GM19328 (cell line): ENCODE data around the gene ASB4.
"Not testable (repeated sequence)": the region's sequence is repeated elsewhere in the genome, so short reads cannot be mapped to it uniquely, and the experiment has no call there.

Experiments used
- ATAC-seq: cut with Tn5 transposase; IDR thresholded peaks from one replicate; pipeline ENCODE4 v1.9.1; 2021; ENCODE audit warnings: mild to moderate bottlenecking, moderate library complexity; ENCODE audit not compliant: unreplicated experiment

ASB4 gene, protein sequence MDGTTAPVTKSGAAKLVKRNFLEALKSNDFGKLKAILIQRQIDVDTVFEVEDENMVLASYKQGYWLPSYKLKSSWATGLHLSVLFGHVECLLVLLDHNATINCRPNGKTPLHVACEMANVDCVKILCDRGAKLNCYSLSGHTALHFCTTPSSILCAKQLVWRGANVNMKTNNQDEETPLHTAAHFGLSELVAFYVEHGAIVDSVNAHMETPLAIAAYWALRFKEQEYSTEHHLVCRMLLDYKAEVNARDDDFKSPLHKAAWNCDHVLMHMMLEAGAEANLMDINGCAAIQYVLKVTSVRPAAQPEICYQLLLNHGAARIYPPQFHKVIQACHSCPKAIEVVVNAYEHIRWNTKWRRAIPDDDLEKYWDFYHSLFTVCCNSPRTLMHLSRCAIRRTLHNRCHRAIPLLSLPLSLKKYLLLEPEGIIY

GRCh38 chr7:95485391-95486123 is at the start of gene ASB4:
Gene ASB4 (plus strand): TSS chr7:95485943. CDS start chr7:95485972, 29 bp downstream.
- no peak for ATAC-seq

GRCh38 chr7:95436407-95436806 is 49.3 kb upstream of the ASB4 start:
- ATAC-seq, result no peak

GRCh38 chr7:95440394-95441038 is 45.2 kb upstream of the ASB4 start:
- ATAC-seq, result no peak

- ATAC-seq, result no peak
Observed at GRCh38 chr7:95441042-95441823, 44.5 kb upstream of the ASB4 start.

DNA sequence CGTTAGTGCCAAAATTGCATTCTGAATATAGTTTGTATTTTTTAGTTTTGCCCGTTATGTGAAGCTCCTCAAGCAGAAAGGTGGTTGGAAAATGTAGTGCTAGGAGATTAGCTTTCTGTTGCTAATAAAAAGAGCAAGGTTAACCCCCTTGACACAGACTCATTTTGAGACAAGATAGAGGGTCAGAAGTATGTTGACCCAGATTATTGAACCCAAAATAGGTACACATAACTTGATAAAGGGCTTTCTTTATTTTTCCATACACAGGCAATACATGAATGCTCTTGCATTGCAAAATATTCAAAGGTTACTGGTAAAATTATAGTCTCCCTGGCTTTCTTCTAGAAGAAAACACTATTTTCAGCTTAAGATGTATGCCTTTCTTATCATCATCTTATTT is 40.9 kb upstream of the ASB4 start:
- ATAC-seq, result no peak

GRCh38 chr7:95446618-95447017 is 39.1 kb upstream of the ASB4 start:
- ATAC-seq, result no peak

- peak; percentile 48 for ATAC-seq
Observed at GRCh38 chr7:95454438-95455045, 31.2 kb upstream of the ASB4 start.

DNA sequence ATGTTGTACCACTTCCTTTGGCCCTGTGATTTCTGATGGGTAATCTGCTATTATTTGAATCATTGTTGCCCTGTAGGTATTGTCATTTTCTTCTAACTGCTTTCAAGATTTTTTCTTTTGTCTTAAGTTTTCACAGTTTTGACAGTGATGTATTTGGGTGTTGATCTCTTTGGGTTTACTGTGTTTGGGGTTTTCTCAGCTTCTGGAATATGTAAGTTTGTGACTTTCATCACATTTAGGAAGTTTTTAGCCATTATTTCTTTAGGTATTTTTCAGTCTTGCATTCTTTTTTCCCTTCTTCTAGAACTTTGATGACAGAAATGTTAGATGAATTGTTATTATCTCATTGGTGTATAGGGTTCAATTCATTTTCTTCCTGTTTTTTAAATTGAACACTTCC is 27.8 kb upstream of the ASB4 start:
- ATAC-seq, result no peak

DNA sequence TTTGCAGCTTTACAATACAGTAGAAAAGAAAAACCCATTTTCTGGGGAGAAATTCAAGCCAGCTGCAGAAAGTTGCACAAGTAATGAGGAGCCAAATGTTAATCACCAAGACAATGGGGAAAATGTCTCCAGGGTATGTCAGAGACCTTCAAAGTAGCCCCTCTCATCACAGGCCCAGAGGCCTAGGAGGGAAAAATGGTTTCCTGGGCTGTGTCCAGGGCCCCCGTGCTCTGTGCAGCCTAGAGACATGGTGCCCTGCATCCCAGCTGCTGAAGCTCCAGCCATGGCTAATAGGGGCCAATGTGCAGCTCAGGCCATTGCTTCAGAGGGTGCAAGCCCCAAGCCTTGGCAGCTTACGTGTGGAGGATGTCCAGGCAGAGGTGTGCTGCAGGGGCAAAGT is 25.1 kb upstream of the ASB4 start:
- not testable (repeated sequence) for ATAC-seq

GRCh38 chr7:95467912-95468607 is 17.7 kb upstream of the ASB4 start:
- ATAC-seq, result no peak

- no peak for ATAC-seq
Observed at GRCh38 chr7:95469187-95469586, 16.6 kb upstream of the ASB4 start.

GRCh38 chr7:95469848-95470247 is 15.9 kb upstream of the ASB4 start:
- no peak for ATAC-seq

GRCh38 chr7:95470452-95470851 is 15.3 kb upstream of the ASB4 start:
- ATAC-seq, result peak; percentile 99

DNA sequence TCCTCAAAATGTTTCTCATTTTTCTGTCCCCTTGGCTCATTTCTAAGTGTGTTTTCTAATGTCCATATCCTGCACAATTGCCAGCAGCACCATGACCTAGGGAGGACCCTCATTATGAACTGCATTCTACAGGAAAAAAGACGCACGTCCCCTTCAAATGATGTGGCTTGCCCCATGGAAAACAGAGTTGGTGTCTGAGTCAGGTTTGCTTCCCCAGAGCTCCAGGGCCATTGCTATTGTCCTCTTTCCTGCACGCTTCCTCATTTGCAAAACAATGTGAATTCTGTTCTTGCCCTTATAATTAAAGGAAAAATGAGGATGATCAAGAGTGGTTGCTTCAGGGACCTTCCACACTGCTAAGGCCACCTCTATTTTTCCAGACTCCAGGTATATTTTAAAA is 14.7 kb upstream of the ASB4 start:
- ATAC-seq, result no peak

DNA sequence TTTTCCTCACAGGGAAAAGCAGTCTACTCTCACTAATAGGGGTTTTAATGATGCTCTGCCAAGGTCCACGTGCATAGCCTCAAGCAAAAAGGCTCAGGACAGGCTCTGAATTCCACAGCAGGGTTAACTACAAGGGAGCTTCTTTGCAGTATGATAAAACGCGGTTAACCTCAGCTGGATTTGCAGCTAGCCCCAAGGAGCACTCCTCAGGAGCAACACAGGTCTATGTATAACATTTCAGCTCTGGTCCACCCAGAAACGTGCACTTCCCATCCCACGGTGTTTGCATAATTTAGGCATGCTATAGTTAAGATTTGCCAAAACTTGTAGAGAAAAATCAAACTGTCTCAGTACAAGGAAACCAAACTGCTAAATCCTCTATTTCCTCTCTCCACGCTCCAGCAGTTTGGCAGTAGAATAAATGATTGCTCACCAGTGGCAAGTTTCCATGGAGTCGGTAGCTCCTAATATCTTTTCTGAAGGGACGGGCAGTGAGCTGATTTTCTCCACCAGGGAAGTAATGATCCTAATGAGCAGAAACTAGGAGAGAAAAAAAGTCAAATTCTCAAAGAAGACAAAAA is 13.1 kb upstream of the ASB4 start:
- no peak for ATAC-seq

DNA sequence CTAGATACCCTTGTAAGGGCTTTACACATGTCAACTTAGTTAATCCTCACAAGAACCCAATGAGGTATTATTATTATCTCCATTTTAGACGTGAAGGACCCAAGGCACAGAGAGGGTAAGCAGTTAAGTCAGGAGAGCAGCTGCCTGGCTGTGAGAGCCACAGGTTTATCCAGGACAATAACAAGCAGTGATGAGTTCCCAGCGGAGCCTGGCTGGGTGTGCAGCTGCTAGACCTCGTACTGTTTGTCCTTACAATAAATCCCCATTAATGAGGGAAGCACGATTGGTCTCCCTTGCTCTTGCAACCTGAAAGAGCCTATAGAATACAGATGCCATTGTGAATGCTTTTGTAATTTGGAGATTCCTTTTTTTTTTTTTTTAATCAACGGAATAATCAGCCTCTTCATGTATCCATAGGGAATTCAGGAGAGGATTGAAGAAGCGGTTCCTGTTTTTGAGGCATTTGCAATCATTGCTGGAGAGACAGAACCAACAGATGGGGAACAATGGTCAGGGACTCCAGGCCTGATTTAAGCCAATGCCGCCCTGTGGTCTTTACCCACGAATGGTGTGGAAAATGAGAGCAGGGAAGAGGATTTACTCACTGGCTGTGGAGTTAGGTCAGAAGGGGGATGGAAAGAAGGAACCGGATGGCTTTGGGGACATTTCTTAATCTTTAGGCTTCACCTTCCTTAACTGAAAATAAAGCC is 12.3 kb upstream of the ASB4 start:
- ATAC-seq, result no peak

DNA sequence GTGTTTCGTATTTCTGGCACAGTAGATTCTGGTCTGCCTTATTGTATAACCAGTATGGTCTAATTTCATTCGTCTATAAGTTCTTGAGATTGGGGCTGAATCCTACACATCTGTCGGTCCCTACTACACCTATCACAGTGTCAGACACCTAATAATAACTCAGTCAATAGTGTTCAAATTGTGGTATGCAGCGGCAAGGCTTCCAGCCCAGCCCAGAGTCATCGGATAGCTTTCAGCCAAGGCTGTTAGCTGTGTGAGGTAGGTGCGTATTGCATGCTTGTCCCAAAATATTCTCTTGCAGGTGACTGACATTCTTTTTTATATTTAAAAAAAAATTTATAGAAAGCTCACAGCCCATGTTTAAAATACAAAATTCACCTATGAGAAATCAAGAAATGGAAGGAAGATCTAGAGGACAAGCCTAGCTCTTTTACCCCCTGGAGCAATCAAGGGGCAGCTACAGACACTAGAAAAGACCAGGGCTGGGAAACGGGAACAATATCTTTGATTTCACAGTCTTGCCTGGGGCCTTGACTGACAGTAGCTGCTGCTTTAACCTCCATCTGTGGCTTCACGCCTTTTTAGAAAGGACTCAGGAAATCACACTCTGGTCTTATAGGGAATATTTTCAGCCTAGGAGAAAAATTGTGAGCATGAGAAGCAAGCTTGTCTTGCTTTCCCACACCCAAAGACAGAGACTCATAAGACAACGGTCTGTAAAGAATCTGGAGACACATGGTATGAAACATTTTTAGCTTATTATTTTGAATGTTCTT is 9.5 kb upstream of the ASB4 start:
- ATAC-seq, result no peak

- no peak for ATAC-seq
Observed at GRCh38 chr7:95476904-95477594, 8.7 kb upstream of the ASB4 start.
